CD14-positive monocyte (primary cell): ENCODE data around the gene CCN5. TPM values are rescaled to one million over a fixed set of nuclear protein-coding genes. Genes with fewer than 3 reads are reported as not detected.

Experiments used
- DNase-seq, 3 donors: peaks; one replicate each; pipeline ENCODE4 v3.0.0-alpha.2; 2011 to 2022
- H2AFZ ChIP-seq: 2 replicates; pipeline ENCODE4 v1.6.0; 2012; ENCODE audit warnings: mild to moderate bottlenecking, low read depth, low read length, inconsistent platforms; ENCODE audit not compliant: insufficient read depth, poor library complexity, severe bottlenecking
- H3K27ac ChIP-seq, 2 donors: 1 replicate in 1 of 2; 2 replicates in 1 of 2; pipeline ENCODE4 v1.5.1; 2012 to 2013; ENCODE audit warnings: low read length in 2 of 2, control low read depth in 1 of 2, inconsistent platforms in 1 of 2, low read depth in 1 of 2, mild to moderate bottlenecking in 1 of 2
- H3K27me3 ChIP-seq, 2 donors: one replicate each; pipeline versions ENCODE4 v1.6.0 to v1.6.1; 2011 to 2013; ENCODE audit warnings: low read length in 2 of 2; ENCODE audit not compliant: control insufficient read depth in 2 of 2, insufficient read depth in 2 of 2
- H3K36me3 ChIP-seq, 2 donors: replicated peaks in 1 of 2; 1 replicate in 1 of 2; 2 replicates in 1 of 2; pipeline versions ENCODE4 v1.5.1 to v1.6.1; 2012 to 2013; ENCODE audit warnings: low read length in 2 of 2, control low read depth in 1 of 2, inconsistent platforms in 1 of 2, mild to moderate bottlenecking in 1 of 2; ENCODE audit not compliant: insufficient read depth in 2 of 2, control insufficient read depth in 1 of 2
- H3K4me1 ChIP-seq, 2 donors: 1 replicate in 1 of 2; 2 replicates in 1 of 2; pipeline versions ENCODE4 v1.5.1 to v1.6.1; 2012 to 2013; ENCODE audit warnings: low read length in 2 of 2, control low read depth in 1 of 2, inconsistent platforms in 1 of 2, mild to moderate bottlenecking in 1 of 2, moderate library complexity in 1 of 2; ENCODE audit not compliant: insufficient read depth in 2 of 2, control insufficient read depth in 1 of 2
- H3K4me2 ChIP-seq: replicated peaks from 2 replicates; pipeline ENCODE3; 2012; ENCODE audit warnings: low read length, moderate library complexity, mild to moderate bottlenecking; ENCODE audit not compliant: poor library complexity, severe bottlenecking; ENCODE audit errors: extremely low read depth
- H3K4me3 ChIP-seq, 3 experiments: fragments of 200-600 bp in 1 of 3; sonication (generic) in 1 of 3; replicated peaks in 1 of 3; 1 replicate in 2 of 3; 2 replicates in 1 of 3; pipeline ENCODE4 v1.5.1; 2011 to 2013; ENCODE audit warnings: low read length in 3 of 3, mild to moderate bottlenecking in 3 of 3, control low read depth in 2 of 3, low read depth in 2 of 3, inconsistent platforms in 1 of 3, moderate library complexity in 1 of 3
- H3K79me2 ChIP-seq: 2 replicates; pipeline ENCODE4 v1.6.0; 2012; ENCODE audit warnings: mild to moderate bottlenecking, control low read depth, inconsistent platforms, low read length, moderate library complexity; ENCODE audit not compliant: insufficient read depth
- H3K9ac ChIP-seq: 2 replicates; pipeline ENCODE4 v1.6.0; 2017; ENCODE audit warnings: low read length, mild to moderate bottlenecking; ENCODE audit not compliant: insufficient read depth, poor library complexity, severe bottlenecking
- H3K9me3 ChIP-seq, 2 donors: replicated peaks in 1 of 2; 1 replicate in 1 of 2; 2 replicates in 1 of 2; pipeline versions ENCODE4 v1.5.1 to v1.6.1; 2012 to 2013; ENCODE audit warnings: low read length in 2 of 2, control low read depth in 1 of 2; ENCODE audit not compliant: control insufficient read depth in 1 of 2, insufficient read depth in 1 of 2
- H4K20me1 ChIP-seq: 2 replicates; pipeline ENCODE4 v1.6.0; 2012; ENCODE audit warnings: mild to moderate bottlenecking, low read length, control low read depth, moderate library complexity; ENCODE audit not compliant: insufficient read depth
- H3K27ac Mint-ChIP-seq, 7 donors: one replicate each; pipeline ENCODE4 v1.8.0; 2020; ENCODE audit warnings: mild to moderate bottlenecking in 7 of 7, mixed read lengths in 7 of 7, moderate library complexity in 6 of 7, inconsistent platforms in 2 of 7
- H3K27me3 Mint-ChIP-seq, 3 donors: one replicate each; pipeline ENCODE4 v1.8.0; 2021 to 2022; ENCODE audit warnings: low read depth in 3 of 3, mild to moderate bottlenecking in 3 of 3, mixed read lengths in 3 of 3, moderate library complexity in 3 of 3, inconsistent platforms in 1 of 3
- H3K36me3 Mint-ChIP-seq, 2 donors: one replicate each; pipeline ENCODE4 v1.8.0; 2020; ENCODE audit warnings: mixed read lengths in 2 of 2, inconsistent platforms in 1 of 2, mild to moderate bottlenecking in 1 of 2
- H3K4me1 Mint-ChIP-seq: one replicate; pipeline ENCODE4 v1.8.0; 2020; ENCODE audit warnings: mild to moderate bottlenecking, mixed read lengths
- H3K4me3 Mint-ChIP-seq, 2 donors: one replicate each; pipeline ENCODE4 v1.8.0; 2020; ENCODE audit warnings: mild to moderate bottlenecking in 2 of 2, mixed read lengths in 2 of 2, moderate library complexity in 1 of 2
- H3K9me3 Mint-ChIP-seq, 7 donors: one replicate each; pipeline ENCODE4 v1.8.0; 2020 to 2022; ENCODE audit warnings: mixed read lengths in 7 of 7, mild to moderate bottlenecking in 6 of 7, moderate library complexity in 6 of 7, inconsistent platforms in 2 of 7
- WGBS: methylation state at CpG from one replicate; pipeline ENCODE4 v1.1.5; 2013; ENCODE audit warnings: missing lambda C conversion rate; ENCODE audit not compliant: insufficient coverage; 5-methylcytosine and 5-hydroxymethylcytosine counted together
- intact Hi-C, 2 donors: fragments of 100-400 bp; cut with micrococcal nuclease; formaldehyde crosslinking; loops; one replicate each; pipeline versions ENCODE4 v1.15.0 to v1.15.1; 2023
- polyA plus RNA-seq, 3 donors: library from polyadenylated mRNA; depleted of rRNA in 1 of 3; unstranded in 2 of 3; stranded (reverse) in 1 of 3; fragments of 300-500 nt in 2 of 3; fragments of >200 nt in 1 of 3; fragmentation: Illumina TruSeq in 2 of 3; gene quantifications; 1 replicate in 2 of 3; 2 replicates in 1 of 3; pipeline ENCODE4 v1.2.3, GENCODE V29; 2012 to 2021
- TF ChIP-seq, protein P1 (sequence below): fragments of 200-600 bp; IDR thresholded peaks from one replicate; pipeline ENCODE4 v1.8.0; 2022; ENCODE audit warnings: antibody characterized with exemption, mild to moderate bottlenecking

The CCN5 gene
- polyA plus RNA-seq, 3 donors = not detected

DNA sequence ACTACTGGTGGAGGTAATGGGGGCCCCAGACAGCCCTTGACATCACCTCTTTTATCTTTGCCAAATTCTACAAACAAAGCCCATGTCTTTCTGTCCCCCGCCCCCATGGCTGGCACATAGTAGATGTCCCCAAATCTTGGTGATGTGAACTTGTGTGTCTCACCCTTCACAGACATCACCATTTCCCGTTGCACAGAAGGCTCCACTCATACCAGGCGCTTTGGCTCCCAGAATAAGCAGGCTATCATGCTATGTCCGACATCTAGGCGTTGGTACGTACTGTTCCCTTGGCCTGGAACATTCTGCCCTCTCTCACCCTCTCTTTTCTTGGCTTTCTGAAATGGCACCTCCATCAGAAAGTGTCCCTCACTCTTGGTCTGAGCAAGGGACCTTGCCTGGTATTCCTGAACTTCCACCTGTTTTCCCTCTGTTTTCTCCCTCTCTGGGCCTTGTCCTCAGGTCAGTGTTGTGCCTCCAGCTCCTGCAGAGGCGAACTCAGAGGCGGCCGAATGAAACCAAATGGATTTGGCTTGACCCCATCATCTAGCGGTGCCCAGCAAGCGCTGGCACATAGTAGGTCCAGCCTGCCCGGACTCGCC lies 968 bp upstream of the CCN5 start:
- TF ChIP-seq, protein P1, sequence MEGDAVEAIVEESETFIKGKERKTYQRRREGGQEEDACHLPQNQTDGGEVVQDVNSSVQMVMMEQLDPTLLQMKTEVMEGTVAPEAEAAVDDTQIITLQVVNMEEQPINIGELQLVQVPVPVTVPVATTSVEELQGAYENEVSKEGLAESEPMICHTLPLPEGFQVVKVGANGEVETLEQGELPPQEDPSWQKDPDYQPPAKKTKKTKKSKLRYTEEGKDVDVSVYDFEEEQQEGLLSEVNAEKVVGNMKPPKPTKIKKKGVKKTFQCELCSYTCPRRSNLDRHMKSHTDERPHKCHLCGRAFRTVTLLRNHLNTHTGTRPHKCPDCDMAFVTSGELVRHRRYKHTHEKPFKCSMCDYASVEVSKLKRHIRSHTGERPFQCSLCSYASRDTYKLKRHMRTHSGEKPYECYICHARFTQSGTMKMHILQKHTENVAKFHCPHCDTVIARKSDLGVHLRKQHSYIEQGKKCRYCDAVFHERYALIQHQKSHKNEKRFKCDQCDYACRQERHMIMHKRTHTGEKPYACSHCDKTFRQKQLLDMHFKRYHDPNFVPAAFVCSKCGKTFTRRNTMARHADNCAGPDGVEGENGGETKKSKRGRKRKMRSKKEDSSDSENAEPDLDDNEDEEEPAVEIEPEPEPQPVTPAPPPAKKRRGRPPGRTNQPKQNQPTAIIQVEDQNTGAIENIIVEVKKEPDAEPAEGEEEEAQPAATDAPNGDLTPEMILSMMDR = no peak
- H3K9me3 ChIP-seq = no peaks in the 10 kb centered on the region
- Mint-ChIP-seq H3K4me3 (no peak overlapping the region), H3K27me3 (peaks cover 0 to 9% (median 6%) of the 10 kb centered on the region in 3 donors), H3K9me3 (no peaks in the 10 kb centered on the region), H3K27ac (no peak overlapping the region), H3K4me1 (peaks cover 8% of the 10 kb centered on the region), H3K36me3 (no peaks in the 10 kb centered on the region)
- H3K4me3 ChIP-seq = no peak overlapping the region
- H3K4me2 ChIP-seq = peak overlapping the region; percentile 5
- H3K4me1 ChIP-seq = peaks cover 5 to 7% of the 10 kb centered on the region in 2 donors
- H3K9ac ChIP-seq = no peak overlapping the region
- H3K79me2 ChIP-seq = no peaks in the 10 kb centered on the region
- no peaks in the 10 kb centered on the region for H3K27me3 ChIP-seq
- intact Hi-C loops = no loop called here
- no peak for DNase-seq
- no peak overlapping the region for H3K27ac ChIP-seq
- no peaks in the 10 kb centered on the region for H3K36me3 ChIP-seq
- no peak overlapping the region for H2AFZ ChIP-seq
- H4K20me1 ChIP-seq = no peaks in the 10 kb centered on the region
- WGBS = 65% methylated on average over 12 of the region's 13 CpGs

DNA sequence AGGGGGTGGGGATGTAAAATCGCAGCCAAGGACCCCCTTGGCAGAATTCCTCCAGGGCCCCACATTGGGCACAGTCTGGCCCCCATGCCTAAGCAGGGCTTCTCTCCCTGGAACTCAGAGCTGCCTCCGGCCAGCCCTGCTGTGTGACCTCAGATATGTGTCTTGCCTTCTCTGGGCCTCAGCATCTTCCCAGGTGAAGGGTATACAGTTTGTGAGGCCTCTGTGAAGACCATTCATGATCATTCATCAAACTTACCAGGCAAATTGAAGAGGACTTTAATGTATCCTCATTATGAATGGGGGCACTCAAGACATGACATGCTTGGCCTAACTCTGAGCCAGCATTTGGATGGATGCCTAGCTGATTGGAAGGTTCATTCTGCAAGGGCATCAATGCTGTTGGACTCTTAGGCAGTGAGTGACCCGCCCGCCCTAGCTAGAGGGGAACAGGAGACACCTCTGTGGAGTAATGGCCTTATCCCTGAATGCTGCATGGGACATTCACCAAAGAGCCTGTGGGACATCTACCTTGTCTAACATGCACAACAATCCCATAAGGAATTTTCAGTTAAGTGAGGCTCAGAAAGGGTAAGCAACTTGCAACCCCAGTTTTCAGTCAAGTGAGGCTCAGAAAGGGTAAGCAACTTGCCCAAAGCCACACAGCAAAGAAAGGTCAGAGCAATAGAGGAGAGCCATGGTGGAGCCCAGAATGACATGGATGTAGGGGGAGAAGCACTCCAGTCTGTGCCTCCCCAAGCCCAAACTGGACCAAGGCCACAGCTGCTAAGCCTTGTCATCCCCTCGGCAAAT lies 535 bp downstream of the CCN5 start:
- H3K4me3 Mint-ChIP-seq = no peak overlapping the region
- Histone ChIP-seq H3K79me2 (no peaks in the 10 kb centered on the region), H4K20me1 (no peaks in the 10 kb centered on the region), H2AFZ (no peak overlapping the region), H3K4me1 (peaks cover 5 to 7% of the 10 kb centered on the region in 2 donors), H3K9me3 (no peaks in the 10 kb centered on the region), H3K27ac (no peak overlapping the region), H3K4me2 (no peak overlapping the region), H3K4me3 (no peak overlapping the region), H3K27me3 (no peaks in the 10 kb centered on the region), H3K36me3 (no peaks in the 10 kb centered on the region), H3K9ac (no peak overlapping the region)
- intact Hi-C loops = no loop called here
- H3K4me1 Mint-ChIP-seq = peaks cover 8% of the 10 kb centered on the region
- DNase-seq = no peak
- 95% methylated on average over 4 of the region's 5 CpGs for WGBS
- H3K27ac Mint-ChIP-seq = no peak overlapping the region
- no peaks in the 10 kb centered on the region for H3K9me3 Mint-ChIP-seq
- H3K27me3 Mint-ChIP-seq = peaks cover 0 to 9% (median 6%) of the 10 kb centered on the region in 3 donors
- H3K36me3 Mint-ChIP-seq = no peaks in the 10 kb centered on the region
- TF ChIP-seq, protein P1 = no peak
